DMS 273 (cell line): ENCODE measurements around the gene FADS3.

Source experiments
- DNase-seq: peaks from one replicate; lab custom pipeline; 2025; ENCODE audit not compliant: unreplicated experiment; lab: John Stamatoyannopoulos, UW

FADS3 gene

GRCh38 chr11:61900251-61900650, 8.9 kb upstream of the FADS3 start:
- no peak for DNase-seq

GRCh38 chr11:61899146-61899841, 7.9 kb upstream of the FADS3 start:
- DNase-seq, result peak; percentile 87

DNA sequence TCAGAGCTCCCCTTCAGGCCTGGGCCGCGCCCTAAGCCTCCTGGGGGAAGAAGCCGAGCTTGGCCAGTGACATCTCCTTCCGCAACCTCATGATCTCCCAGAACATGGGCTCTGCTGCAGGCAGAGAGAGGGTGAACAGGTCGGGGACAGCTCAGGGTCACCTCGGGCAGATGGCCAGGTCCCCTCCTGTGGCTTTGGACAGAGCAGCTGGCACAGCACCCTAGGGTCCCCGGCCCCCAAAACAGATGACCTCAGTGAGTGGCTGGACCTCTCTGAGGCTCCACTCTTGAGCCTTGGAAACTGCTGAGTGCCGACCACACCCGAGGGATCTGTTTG, 6.9 kb upstream of the FADS3 start:
- no peak for DNase-seq

DNA sequence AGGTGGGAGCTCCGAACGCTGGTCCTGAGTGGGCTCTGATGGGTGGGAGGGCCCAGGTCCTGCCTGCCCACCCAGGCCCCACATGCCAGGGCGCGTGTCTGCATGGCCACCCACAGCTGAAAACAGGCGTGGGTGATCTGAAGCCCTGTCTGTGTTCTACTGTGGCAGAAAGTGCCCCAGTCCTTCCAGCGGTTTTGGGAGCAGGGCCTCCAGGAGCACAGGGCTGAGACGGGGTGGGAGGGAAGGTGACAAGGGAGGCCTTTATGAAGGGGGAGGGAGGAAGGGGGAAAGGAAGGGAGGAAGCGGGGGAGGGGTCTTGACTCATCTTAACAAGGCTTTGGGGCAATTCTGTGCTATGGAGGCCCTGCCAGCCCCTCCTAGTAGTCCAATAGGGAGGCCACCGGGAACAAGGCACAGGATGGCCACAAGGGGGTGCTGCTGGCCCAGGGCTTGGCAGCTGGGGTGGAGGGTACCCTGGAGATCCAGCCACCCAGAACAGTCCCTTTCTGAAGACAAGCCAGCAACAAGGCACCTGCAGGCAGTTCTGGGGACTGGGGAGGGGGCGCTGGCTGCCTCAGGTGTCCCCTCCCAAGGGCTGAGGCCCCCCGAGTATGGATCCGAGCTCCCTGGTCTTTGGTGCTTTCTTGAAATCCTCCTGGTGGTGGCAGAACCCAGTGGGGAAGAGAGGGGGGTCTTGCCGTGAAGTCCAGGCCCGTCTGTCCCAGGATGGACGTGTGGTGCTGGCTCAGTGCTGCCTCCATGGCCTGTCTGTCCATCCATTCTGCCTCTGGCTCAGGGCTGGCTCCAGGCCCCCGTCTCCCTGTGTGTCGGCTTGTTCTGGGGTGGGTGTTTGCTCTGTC, 6.3 kb upstream of the FADS3 start:
- peak; percentile 81 for DNase-seq

DNA sequence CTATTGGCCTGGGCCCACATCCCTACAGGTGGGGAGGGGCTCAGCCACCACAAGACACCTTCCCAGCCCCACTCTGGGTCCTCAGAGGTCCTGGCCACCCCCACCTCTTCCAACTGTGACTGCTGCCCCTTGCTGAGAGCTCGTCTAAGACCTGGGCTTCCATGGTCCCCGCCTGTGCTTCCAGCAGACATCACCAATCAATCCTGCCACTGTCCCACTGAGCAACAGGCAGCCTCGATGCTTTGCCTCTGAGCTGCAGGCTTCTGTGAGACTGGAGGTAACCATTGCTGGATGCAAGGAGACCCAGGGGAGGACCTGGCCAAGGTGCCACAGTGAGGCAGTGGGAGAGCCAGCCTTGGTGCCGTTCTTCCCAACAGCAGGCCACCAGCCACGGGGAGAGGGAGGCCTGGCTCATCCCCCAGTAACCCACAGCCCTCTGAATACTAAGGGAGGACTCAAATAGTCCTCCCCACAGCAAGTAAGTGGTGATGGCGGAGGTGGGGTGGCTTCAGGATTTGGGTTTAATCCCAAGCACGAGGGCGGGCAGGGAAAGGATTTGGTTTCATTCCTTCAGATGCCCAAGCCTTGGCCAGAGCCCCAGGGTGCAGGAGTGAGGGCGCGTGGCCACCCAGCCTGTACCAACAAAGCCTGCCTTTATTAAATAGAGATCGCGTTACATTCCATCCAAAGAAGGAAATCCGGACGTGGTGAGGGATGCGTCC, 5.5 kb upstream of the FADS3 start:
- no peak for DNase-seq

GRCh38 chr11:61895718-61896059, 4.3 kb upstream of the FADS3 start:
- no peak for DNase-seq

DNA sequence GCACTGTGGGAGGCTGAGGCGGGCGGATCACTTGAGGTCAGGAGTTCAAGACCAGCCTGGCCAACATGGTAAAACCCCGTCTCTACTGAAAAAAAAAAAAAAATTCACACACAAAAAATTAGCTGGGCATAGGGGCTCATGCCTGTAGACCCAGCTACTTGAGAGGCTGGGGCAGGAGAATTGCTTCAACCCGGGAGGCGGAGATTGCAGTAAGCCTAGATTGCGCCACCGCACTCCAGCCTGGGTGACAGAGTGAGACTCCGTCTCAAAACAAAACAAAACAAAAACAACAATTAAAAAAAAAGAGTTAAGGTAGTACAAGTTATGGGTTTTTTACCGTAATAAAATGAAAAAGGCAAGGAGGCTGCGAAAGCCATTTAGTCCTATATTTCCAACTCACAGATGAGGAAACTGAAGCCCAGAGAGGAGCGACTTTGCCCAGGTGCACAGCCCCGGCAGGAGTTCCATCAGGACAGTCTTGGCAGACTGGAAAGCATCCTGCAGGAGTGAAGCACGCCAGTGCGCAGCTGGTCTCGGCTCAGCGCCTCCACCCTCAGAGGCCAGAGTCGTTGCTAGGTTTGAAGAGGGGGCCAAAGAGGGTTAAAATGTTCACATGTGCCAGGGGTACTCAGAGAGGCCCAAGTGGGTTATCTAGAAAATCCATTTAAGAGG, 3.8 kb upstream of the FADS3 start:
- no peak for DNase-seq

GRCh38 chr11:61893981-61894380, 2.6 kb upstream of the FADS3 start:
- DNase-seq, result no peak

- DNase-seq, result no peak
These were observed 683 bp upstream of the FADS3 start for GRCh38 chr11:61892085-61892370.

DNA sequence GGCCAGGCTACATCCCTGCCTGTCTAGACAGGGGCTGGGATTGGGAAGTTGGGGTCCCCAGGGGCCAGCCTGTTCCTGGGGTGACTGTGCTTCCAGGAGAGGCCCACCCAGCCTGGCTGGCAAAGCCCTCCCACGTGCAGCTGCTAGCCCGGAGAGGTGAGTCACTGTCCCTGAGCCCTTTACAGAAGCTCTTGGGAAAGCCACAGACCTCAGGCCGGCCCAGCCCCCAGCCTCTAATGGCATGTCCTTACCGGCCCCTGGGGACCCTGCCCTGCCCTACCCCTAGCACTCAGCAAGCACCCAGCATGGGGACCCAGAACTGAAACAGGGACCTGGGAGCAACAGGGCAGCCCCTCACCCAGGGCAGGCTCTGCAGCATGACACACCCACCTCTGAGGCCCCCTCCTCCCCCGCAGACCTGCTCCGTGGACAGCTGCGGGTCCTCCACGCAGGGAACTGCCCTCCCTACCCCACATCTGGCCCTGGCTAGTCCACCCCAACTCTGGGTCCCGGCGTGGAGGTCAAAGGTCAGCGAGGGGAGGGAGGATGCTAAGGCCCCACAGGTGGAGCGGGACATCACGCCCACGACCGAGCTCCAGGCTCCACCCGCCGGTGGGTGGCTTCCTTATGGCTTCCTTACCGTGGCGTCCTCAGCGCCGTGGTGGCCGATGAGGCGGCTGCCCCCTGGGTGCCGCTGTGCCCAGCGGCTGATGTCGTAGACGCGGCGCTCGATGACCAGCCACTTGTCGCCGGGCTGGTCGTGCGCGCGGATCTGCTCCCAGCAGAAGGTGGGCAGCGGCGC, 615 bp downstream of the FADS3 start:
- peak; percentile 26 for DNase-seq

GRCh38 chr11:61889831-61890230, 1.5 kb downstream of the FADS3 start:
- no peak for DNase-seq

DNA sequence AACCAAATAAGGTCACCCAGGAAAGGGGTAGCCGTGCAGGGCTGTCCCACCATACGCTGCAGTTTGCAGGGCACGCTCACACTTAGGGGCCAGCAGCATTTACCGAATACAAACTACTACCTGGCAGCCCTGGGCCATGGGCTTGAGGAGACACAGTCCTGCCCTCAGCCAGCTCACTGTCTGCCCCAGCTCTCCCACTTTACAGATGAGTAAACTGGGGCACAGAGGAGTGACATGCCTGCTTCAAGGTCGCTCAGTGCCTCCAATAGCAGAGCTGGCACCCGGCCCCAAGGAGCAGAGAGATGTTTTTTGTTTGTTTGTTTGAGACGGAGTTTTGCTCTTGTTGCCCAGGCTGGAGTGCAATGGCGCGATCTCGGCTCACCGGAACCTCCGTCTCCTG, 2.8 kb downstream of the FADS3 start:
- DNase-seq, result no peak

- no peak for DNase-seq
These were observed 3.4 kb downstream of the FADS3 start for GRCh38 chr11:61887839-61888494.

DNA sequence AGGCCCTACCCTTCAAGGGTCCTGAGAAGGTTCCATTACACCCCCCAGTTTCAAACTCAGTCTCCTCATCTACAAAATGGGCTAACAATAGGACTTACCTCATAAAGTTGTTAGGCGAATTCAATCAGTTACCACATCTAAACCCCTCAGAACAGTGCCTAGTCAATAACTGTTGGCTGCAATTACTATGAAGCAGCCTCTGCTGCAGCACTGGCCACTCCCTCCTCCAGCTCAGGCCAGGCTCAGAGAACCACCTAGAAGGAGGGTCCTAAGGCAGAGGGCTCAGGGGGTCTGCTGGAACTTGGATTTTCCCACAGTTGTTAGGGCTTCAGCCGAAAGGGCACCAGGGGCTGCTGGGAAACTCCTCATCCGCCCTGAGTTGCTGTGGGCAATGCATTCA, 4.7 kb downstream of the FADS3 start:
- DNase-seq, result no peak

DNA sequence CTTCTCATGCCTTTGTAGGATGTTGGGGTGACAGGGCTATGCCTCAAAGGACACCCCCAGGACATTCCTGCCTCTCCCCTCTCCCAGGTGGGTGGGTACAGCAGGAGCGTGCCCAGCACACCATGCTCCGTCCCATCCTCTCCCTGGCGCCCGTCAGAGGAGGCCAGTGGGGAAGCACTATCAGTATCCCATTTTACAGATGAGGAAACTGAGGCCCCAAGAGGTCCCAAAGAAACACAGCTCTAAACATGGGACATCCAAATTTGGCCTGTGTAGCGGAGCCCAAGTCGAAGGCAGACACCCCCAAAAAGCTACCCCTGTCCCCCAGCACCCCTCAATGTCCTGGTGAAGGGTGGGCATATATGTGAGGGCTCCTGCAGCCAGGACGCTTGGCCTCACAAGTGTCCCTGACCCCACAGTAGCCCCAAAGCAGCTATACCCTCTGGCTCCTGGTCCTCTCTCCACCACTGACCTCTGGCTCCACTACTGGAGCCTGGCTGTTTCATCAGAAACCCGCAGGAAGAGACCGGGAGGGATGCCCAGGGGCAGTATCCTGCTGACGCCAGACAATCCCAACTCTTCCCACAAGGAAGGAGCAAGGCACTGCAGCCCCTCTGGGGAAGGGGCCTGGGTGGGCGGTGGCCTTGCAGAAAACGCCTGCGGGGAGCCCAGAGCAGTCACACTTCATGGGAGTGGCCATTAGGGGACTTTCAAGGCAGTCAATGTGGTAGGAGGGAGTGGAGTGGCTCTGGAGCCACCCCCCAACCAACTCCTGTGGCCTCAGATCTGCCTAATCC, 5.4 kb downstream of the FADS3 start:
- DNase-seq, result no peak

GRCh38 chr11:61885166-61885778, 6.1 kb downstream of the FADS3 start:
- DNase-seq, result peak; percentile 25

- no peak for DNase-seq
These were observed 7.4 kb downstream of the FADS3 start for GRCh38 chr11:61883947-61884346.

DNA sequence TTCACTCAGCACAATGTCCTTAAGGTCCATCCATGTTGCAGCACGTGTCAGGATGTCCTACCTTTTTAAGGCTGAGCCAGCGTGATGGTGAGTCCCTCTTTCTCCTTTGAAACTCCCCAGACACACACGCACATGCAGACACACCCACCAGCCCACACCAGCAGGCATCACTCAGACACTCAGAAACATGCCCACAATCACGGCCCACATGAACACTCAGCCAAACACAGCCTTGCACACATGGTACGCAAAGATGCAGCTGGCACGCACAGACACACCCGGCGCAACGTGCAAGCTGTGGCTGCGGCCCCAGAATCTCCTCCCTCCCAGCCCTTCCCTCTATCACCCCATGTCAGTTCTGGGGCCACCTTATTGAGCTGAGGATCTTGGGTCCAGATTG, 8.0 kb downstream of the FADS3 start:
- no peak for DNase-seq

DNA sequence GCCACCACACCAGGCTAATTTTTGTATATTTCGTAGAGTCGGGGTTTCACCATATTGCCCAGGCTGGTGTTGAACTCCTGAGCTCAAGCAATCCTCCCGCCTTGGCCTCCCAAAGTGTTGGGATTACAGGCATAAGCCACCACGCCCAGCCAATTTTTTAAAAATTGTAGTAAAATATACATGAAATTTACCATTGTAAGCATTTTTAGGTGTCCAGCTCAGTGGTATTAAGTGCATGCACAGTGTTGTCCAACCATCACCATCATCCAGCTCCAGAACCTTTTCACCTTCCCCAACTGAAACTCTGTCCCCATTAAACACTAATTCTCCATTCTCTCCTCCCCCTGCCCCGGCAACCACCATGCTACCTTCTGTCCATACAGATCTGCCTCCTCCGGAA, 8.5 kb downstream of the FADS3 start:
- no peak for DNase-seq
